Measurements from ENCODE around the gene CDH23. TPM values are rescaled to one million over a fixed set of nuclear protein-coding genes. Genes with fewer than 3 reads are reported as not detected.

Gene CDH23
- total RNA-seq, 1 experiment from 2014 or later, result 0.07 TPM

DNA sequence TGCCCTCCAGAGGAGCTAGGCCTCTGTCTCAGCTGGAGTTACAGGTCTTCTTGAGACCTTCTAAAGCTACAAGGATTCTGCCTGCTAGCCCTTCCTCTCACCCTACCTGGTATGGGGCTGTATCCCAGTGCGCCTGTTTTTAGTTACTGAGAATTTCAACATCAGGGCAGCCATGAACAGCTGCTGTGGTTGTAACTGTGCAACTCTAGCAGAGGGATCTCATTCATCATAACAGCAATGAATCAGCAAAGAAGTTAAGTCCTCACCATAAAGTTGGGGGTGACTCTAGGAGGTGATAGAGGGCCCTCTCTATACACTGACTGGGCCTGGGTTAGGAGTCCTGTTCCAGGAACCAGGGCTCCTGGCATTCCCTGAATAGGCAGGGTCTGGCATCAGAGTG lies 14.0 kb upstream of the CDH23 start:
- no peaks in the 10 kb centered on the region for H3K9me3 Mint-ChIP-seq (ENCODE audit: low read depth, unreplicated experiment)
- TF ChIP-seq, protein P1, sequence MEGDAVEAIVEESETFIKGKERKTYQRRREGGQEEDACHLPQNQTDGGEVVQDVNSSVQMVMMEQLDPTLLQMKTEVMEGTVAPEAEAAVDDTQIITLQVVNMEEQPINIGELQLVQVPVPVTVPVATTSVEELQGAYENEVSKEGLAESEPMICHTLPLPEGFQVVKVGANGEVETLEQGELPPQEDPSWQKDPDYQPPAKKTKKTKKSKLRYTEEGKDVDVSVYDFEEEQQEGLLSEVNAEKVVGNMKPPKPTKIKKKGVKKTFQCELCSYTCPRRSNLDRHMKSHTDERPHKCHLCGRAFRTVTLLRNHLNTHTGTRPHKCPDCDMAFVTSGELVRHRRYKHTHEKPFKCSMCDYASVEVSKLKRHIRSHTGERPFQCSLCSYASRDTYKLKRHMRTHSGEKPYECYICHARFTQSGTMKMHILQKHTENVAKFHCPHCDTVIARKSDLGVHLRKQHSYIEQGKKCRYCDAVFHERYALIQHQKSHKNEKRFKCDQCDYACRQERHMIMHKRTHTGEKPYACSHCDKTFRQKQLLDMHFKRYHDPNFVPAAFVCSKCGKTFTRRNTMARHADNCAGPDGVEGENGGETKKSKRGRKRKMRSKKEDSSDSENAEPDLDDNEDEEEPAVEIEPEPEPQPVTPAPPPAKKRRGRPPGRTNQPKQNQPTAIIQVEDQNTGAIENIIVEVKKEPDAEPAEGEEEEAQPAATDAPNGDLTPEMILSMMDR (IDR thresholded peaks at IDR 0.05; ENCODE audit: unreplicated experiment), result no peak
- H3K27ac Mint-ChIP-seq (ENCODE audit: unreplicated experiment), result no peak overlapping the region
- H3K27me3 Mint-ChIP-seq (ENCODE audit: unreplicated experiment), result peaks cover 26% of the 10 kb centered on the region
- BruUV-seq (replicated peaks), result no TSS peak
- DNase-seq, result no peak
- no peaks in the 10 kb centered on the region for H3K36me3 Mint-ChIP-seq (ENCODE audit: insufficient read depth, unreplicated experiment)
- CTCF ChIA-PET, result interaction anchor here (0.6 to 1.3 kb wide), 2 partner anchors 10 to 58 kb away, joined by 3 to 4 read pairs; no protein-coding TSS in a partner anchor
- intact Hi-C loops (cut with micrococcal nuclease; ENCODE audit: unreplicated experiment), result loop anchor here (10.0 kb wide), 1 partner anchor 322 kb away; no protein-coding TSS in a partner anchor
- peaks cover 13% of the 10 kb centered on the region for H3K4me1 Mint-ChIP-seq (ENCODE audit: low read depth, unreplicated experiment)
- H3K4me3 Mint-ChIP-seq (ENCODE audit: low read depth, unreplicated experiment), result no peak overlapping the region

DNA sequence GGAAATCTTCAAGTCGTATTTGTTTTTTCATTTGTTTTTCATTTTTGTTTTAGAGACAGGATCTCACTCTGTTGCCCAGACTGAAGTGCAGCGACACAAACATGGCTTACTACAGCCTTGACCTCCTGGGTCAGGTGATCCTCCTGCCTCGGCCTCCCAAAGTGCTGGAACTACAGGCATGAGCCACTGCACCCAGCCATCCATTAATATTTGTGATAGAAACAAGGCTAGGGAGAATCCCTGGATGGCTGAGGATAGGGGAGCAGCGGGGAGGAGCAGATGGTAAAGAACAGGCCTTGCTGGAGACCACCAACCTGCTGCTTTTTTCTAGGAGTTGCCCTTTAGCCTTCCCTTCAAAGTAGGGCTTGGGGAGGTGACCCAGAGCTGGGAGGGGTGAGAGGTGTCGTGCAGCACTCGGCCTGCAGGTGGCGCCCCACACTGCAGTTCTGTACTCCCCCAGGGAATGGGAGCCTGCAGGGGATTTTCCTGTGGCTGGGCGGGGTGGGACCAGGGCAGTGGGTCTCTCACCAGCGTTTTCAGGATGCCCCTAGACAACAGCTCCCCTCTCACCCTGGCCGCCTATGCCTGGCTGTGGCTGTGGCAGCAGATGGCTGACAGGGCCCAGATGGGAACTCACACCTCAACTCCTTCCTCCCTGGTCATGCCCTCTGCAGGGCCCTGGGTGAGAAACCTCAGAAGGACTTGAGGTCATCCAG lies 12.6 kb upstream of the CDH23 start:
- intact Hi-C loops (cut with micrococcal nuclease; ENCODE audit: unreplicated experiment), result loop anchor here (2.0 to 10.0 kb wide), 2 partner anchors 187 to 321 kb away; no protein-coding TSS in a partner anchor
- peaks cover 40% of the 10 kb centered on the region for H3K27me3 Mint-ChIP-seq (ENCODE audit: unreplicated experiment)
- TF ChIP-seq, protein P1 (IDR thresholded peaks at IDR 0.05; ENCODE audit: unreplicated experiment), result peak; percentile 94
- DNase-seq, result peak; percentile 85
- CTCF ChIA-PET, result interaction anchor here (0.6 to 1.4 kb wide), 10 partner anchors 14 to 512 kb away, joined by 3 to 14 read pairs (median 4); partner anchors contain the start of gene SLC29A3
- no peaks in the 10 kb centered on the region for H3K9me3 Mint-ChIP-seq (ENCODE audit: low read depth, unreplicated experiment)
- H3K4me1 Mint-ChIP-seq (ENCODE audit: low read depth, unreplicated experiment), result peaks cover 2% of the 10 kb centered on the region
- no peaks in the 10 kb centered on the region for H3K36me3 Mint-ChIP-seq (ENCODE audit: insufficient read depth, unreplicated experiment)
- no TSS peak for BruUV-seq (replicated peaks)
- no peak overlapping the region for H3K27ac Mint-ChIP-seq (ENCODE audit: unreplicated experiment)
- no peak overlapping the region for H3K4me3 Mint-ChIP-seq (ENCODE audit: low read depth, unreplicated experiment)

DNA sequence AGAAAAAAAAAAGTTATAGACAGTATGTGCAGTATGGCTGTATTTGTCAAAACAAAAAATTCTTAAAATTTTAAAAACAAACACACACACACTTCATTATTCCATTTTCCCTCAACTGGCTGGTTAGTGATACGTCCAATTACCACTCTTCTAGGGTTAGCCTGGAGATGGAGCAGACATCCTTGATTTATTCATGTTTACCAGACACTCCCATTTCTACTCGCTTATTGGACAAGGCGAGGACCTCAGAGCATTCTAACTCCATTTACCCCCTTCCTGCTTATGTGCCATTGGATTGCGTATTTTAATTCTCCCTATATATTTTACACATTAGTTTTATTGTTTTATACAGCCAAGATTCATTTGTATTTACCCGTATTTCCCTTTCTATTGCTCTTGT lies 8.5 kb upstream of the CDH23 start:
- no TSS peak for BruUV-seq (replicated peaks)
- Mint-ChIP-seq H3K27me3 (ENCODE audit: unreplicated experiment) (peaks cover 80% of the 10 kb centered on the region), H3K4me1 (ENCODE audit: low read depth, unreplicated experiment) (no peaks in the 10 kb centered on the region), H3K27ac (ENCODE audit: unreplicated experiment) (no peak overlapping the region), H3K4me3 (ENCODE audit: low read depth, unreplicated experiment) (no peak overlapping the region), H3K36me3 (ENCODE audit: insufficient read depth, unreplicated experiment) (no peaks in the 10 kb centered on the region), H3K9me3 (ENCODE audit: low read depth, unreplicated experiment) (no peaks in the 10 kb centered on the region)
- intact Hi-C loops (cut with micrococcal nuclease; ENCODE audit: unreplicated experiment), result loop anchor here (10.0 kb wide), 1 partner anchor 317 kb away; no protein-coding TSS in a partner anchor
- TF ChIP-seq, protein P1 (IDR thresholded peaks at IDR 0.05; ENCODE audit: unreplicated experiment), result no peak
- CTCF ChIA-PET, result no interaction called here
- DNase-seq, result no peak

DNA sequence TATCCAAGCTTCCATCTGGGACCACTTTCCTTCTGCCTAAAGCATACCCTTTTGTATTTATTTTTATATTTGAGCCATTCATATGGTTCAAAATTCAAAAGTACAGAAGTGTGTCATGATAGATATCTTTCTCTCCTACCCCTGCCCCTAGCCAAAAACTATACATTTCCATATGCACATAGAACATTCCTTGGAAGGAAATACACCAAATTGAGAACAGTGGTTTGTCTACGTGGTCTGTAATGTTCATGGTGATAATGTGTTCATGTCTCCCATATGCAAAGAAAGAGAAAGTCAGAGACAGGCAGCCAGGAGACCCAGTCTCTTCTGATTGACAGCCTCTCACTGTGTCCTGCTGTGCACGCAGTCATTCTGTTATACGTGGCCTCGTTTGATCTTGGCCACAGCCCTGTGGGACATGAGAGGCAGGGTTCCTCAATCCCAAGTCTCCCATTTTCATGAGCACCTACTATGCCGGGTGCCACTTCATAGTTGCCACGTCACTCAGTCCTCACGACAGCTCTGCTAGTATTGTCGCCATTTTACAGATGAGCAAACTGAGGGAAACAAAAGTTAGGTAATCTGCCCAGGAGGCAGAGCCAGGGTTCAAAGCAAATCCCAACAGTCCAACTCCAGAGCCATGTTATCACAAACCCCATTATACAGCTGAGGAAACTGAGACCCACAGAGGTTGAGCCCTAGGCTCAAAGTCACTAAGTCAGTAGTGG lies 8.0 kb upstream of the CDH23 start:
- CTCF ChIA-PET, result interaction anchor here (0.6 kb wide), 1 partner anchor 9 kb away, joined by 3 read pairs; no protein-coding TSS in a partner anchor
- Mint-ChIP-seq H3K4me3 (ENCODE audit: low read depth, unreplicated experiment) (no peak overlapping the region), H3K4me1 (ENCODE audit: low read depth, unreplicated experiment) (no peaks in the 10 kb centered on the region), H3K9me3 (ENCODE audit: low read depth, unreplicated experiment) (no peaks in the 10 kb centered on the region), H3K27ac (ENCODE audit: unreplicated experiment) (no peak overlapping the region), H3K27me3 (ENCODE audit: unreplicated experiment) (peaks cover 86% of the 10 kb centered on the region), H3K36me3 (ENCODE audit: insufficient read depth, unreplicated experiment) (no peaks in the 10 kb centered on the region)
- intact Hi-C loops (cut with micrococcal nuclease; ENCODE audit: unreplicated experiment), result loop anchor here (10.0 kb wide), 1 partner anchor 316 kb away; no protein-coding TSS in a partner anchor
- no TSS peak for BruUV-seq (replicated peaks)
- no peak for DNase-seq
- TF ChIP-seq, protein P1 (IDR thresholded peaks at IDR 0.05; ENCODE audit: unreplicated experiment), result no peak
